ENCODE results near the gene GMDS.

DNA sequence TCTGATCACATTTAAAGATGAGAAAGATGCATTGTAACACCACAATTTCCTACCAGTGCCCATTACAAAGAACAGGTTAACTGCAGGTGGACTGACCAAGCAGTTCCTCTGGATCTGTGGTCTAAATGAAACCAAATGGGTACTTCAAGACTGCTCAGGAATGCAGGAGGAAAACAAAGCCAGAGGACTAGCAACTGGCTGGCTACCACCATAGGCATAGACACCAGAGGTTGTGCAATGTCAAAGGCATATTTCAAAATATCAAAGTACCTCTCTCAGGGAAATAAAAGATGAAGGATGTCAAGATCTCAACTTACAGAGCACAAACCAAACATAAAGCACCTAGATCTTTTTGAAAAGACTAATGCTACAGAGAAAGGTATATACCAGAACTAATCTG lies 65.5 kb downstream of the GMDS start:
- TF ChIP-seq, protein P1, sequence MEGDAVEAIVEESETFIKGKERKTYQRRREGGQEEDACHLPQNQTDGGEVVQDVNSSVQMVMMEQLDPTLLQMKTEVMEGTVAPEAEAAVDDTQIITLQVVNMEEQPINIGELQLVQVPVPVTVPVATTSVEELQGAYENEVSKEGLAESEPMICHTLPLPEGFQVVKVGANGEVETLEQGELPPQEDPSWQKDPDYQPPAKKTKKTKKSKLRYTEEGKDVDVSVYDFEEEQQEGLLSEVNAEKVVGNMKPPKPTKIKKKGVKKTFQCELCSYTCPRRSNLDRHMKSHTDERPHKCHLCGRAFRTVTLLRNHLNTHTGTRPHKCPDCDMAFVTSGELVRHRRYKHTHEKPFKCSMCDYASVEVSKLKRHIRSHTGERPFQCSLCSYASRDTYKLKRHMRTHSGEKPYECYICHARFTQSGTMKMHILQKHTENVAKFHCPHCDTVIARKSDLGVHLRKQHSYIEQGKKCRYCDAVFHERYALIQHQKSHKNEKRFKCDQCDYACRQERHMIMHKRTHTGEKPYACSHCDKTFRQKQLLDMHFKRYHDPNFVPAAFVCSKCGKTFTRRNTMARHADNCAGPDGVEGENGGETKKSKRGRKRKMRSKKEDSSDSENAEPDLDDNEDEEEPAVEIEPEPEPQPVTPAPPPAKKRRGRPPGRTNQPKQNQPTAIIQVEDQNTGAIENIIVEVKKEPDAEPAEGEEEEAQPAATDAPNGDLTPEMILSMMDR (conservative IDR thresholded peaks at IDR 0.05 in 1 of 2, IDR thresholded peaks at IDR 0.05 in 1 of 2; ENCODE audit: extremely low read depth in 1 of 2, insufficient read depth in 1 of 2, low read depth in 1 of 2, low read length in 2 of 2), result no peak
- no peak for TF ChIP-seq EZH2 (IDR thresholded peaks at IDR 0.05; ENCODE audit: borderline replicate concordance, low read length)
